IMR-90 (cell line): ENCODE results near the gene TMEM218. TPM values are rescaled to one million over a fixed set of nuclear protein-coding genes. Genes with fewer than 3 reads are reported as not detected.

Source experiments
- ATAC-seq: fragments of 200-7000 bp; cut with Tn5 transposase; 2 replicates; pipeline ENCODE4 v1.9.1; 2020; ENCODE audit warnings: low read depth, mild to moderate bottlenecking, moderate library complexity
- BruUV-seq: library from RNA; stranded (reverse); fragments of 400-500 nt; replicated peaks from 2 replicates; lab custom pipeline; 2021; lab: Mats Ljungman, UMichigan
- CTCF ChIA-PET: fragments of 300-600 bp; formaldehyde crosslinking; extraction: SDS; loops from one replicate; lab custom pipeline; 2021; ENCODE audit warnings: antibody characterized with exemption; lab: Yijun Ruan, JAX
- POLR2A ChIA-PET: fragments of 300-600 bp; sonication (Branson Sonifier 250); formaldehyde crosslinking; loops from one replicate; lab custom pipeline; 2022; ENCODE audit warnings: antibody characterized with exemption; ENCODE audit not compliant: unreplicated experiment; lab: Charles Lee
- DNase-seq: peaks from one replicate; pipeline ENCODE4 v3.0.0; 2013
- H2AFZ ChIP-seq: replicated peaks from 2 replicates; pipeline ENCODE3; 2013; ENCODE audit warnings: low read length, mild to moderate bottlenecking; ENCODE audit not compliant: poor library complexity
- H2AK5ac ChIP-seq: 2 replicates; pipeline ENCODE4 v1.6.1; 2013; ENCODE audit warnings: low read depth, low read length, inconsistent platforms
- H2AK9ac ChIP-seq: replicated peaks from 2 replicates; pipeline ENCODE3; 2013; ENCODE audit warnings: mild to moderate bottlenecking, low read depth, low read length, moderate library complexity; ENCODE audit not compliant: poor library complexity
- H2BK120ac ChIP-seq: 2 replicates; pipeline ENCODE4 v1.6.1; 2013; ENCODE audit warnings: low read depth, low read length, inconsistent platforms
- H2BK15ac ChIP-seq: 3 replicates; pipeline ENCODE4 v1.6.1; 2013; ENCODE audit warnings: low read depth, low read length, inconsistent platforms
- H2BK20ac ChIP-seq: 2 replicates; pipeline ENCODE4 v1.6.1; 2013; ENCODE audit warnings: low read depth, mild to moderate bottlenecking, inconsistent platforms, low read length, moderate library complexity
- H2BK5ac ChIP-seq: 2 replicates; pipeline ENCODE4 v1.6.1; 2013; ENCODE audit warnings: mild to moderate bottlenecking, low read depth, low read length, inconsistent platforms; ENCODE audit not compliant: poor library complexity, severe bottlenecking
- H3K14ac ChIP-seq: replicated peaks from 2 replicates; pipeline ENCODE4 v1.6.1; 2013; ENCODE audit warnings: low read depth, low read length, inconsistent platforms
- H3K18ac ChIP-seq: 2 replicates; pipeline ENCODE4 v1.6.1; 2013; ENCODE audit warnings: low read depth, low read length, control low read depth
- H3K23ac ChIP-seq: 2 replicates; pipeline ENCODE4 v1.6.1; 2013; ENCODE audit warnings: low read depth, low read length, inconsistent platforms
- H3K27ac ChIP-seq: 2 replicates; pipeline ENCODE4 v1.5.1; 2013; ENCODE audit warnings: mild to moderate bottlenecking, control low read depth, low read length; ENCODE audit not compliant: insufficient read depth
- H3K27me3 ChIP-seq: 2 replicates; pipeline ENCODE4 v1.6.1; 2013; ENCODE audit warnings: low read length; ENCODE audit not compliant: control insufficient read depth, insufficient read depth
- H3K36me3 ChIP-seq: 2 replicates; pipeline ENCODE4 v1.6.1; 2013; ENCODE audit warnings: low read length, mixed read lengths; ENCODE audit not compliant: control insufficient read depth, insufficient read depth
- H3K4ac ChIP-seq: 2 replicates; pipeline ENCODE4 v1.6.1; 2013; ENCODE audit warnings: low read depth, low read length, inconsistent platforms
- H3K4me1 ChIP-seq: 2 replicates; pipeline ENCODE4 v1.6.1; 2013; ENCODE audit warnings: low read length, mixed read lengths; ENCODE audit not compliant: control insufficient read depth, insufficient read depth
- H3K4me2 ChIP-seq: 2 replicates; pipeline ENCODE4 v1.6.1; 2013; ENCODE audit warnings: low read depth, mild to moderate bottlenecking, control low read depth, low read length, moderate library complexity
- H3K4me3 ChIP-seq: 2 replicates; pipeline ENCODE4 v1.5.1; 2013; ENCODE audit warnings: low read depth, mild to moderate bottlenecking, control low read depth, low read length, moderate library complexity; ENCODE audit not compliant: insufficient read depth
- H3K56ac ChIP-seq: 2 replicates; pipeline ENCODE4 v1.6.1; 2013; ENCODE audit warnings: low read length, inconsistent platforms; ENCODE audit not compliant: insufficient read depth; ENCODE audit errors: extremely low read depth
- H3K79me1 ChIP-seq, 2 experiments: 2 replicates each; pipeline ENCODE4 v1.6.1; 2013; ENCODE audit warnings: low read length in 2 of 2, inconsistent platforms in 1 of 2, low read depth in 1 of 2
- H3K9ac ChIP-seq: 2 replicates; pipeline ENCODE4 v1.6.1; 2013; ENCODE audit warnings: low read depth, low read length, control low read depth
- H3K9me1 ChIP-seq: 2 replicates; pipeline ENCODE4 v1.6.1; 2013; ENCODE audit warnings: low read length, inconsistent platforms; ENCODE audit not compliant: insufficient read depth
- H3K9me3 ChIP-seq: 2 replicates; pipeline ENCODE4 v1.6.1; 2013; ENCODE audit warnings: low read length; ENCODE audit not compliant: control insufficient read depth, insufficient read depth
- H4K20me1 ChIP-seq: 2 replicates; pipeline ENCODE4 v1.6.1; 2013; ENCODE audit warnings: low read length, inconsistent platforms; ENCODE audit not compliant: insufficient read depth
- H4K5ac ChIP-seq: 2 replicates; pipeline ENCODE4 v1.6.1; 2013; ENCODE audit warnings: mild to moderate bottlenecking, low read depth, low read length, control low read depth
- H4K8ac ChIP-seq, 2 experiments: 2 replicates each; pipeline ENCODE4 v1.6.1; 2013; ENCODE audit warnings: low read depth in 2 of 2, low read length in 2 of 2, control low read depth in 1 of 2, inconsistent platforms in 1 of 2
- H4K91ac ChIP-seq: 2 replicates; pipeline ENCODE4 v1.6.1; 2013; ENCODE audit warnings: low read depth, low read length, inconsistent platforms; ENCODE audit not compliant: insufficient read depth
- CEBPB ChIP-seq: IDR thresholded peaks from 2 replicates; pipeline ENCODE4 v1.6.1; 2012; ENCODE audit warnings: low read depth, low read length, improper control_type of control experiment
- MAFK ChIP-seq: IDR thresholded peaks from 2 replicates; pipeline ENCODE4 v1.6.1; 2012; ENCODE audit warnings: low read depth, low read length, improper control_type of control experiment
- MXI1 ChIP-seq: IDR thresholded peaks from 2 replicates; pipeline ENCODE4 v1.6.1; 2012; ENCODE audit warnings: low read depth, mild to moderate bottlenecking, low read length, moderate library complexity, borderline replicate concordance
- NFE2L2 ChIP-seq: fragments of 150-350 bp; IDR thresholded peaks from 2 replicates; pipeline ENCODE4 v1.6.1; 2016; ENCODE audit warnings: low read depth, mild to moderate bottlenecking, low read length
- RAD21 ChIP-seq: IDR thresholded peaks from 2 replicates; pipeline ENCODE4 v1.6.1; 2012; ENCODE audit warnings: low read length, improper control_type of control experiment
- RCOR1 ChIP-seq: IDR thresholded peaks from 2 replicates; pipeline ENCODE4 v1.6.1; 2012; ENCODE audit warnings: mild to moderate bottlenecking, low read length, improper control_type of control experiment; ENCODE audit not compliant: insufficient replicate concordance
- RFX5 ChIP-seq: IDR thresholded peaks from 2 replicates; pipeline ENCODE4 v1.8.0; 2012; ENCODE audit warnings: low read depth, mild to moderate bottlenecking, low read length, moderate library complexity
- WGBS, 2 experiments: methylation state at CpG; one replicate each; pipeline versions ENCODE4 v1.1.5 to v1.1.7; 2013; ENCODE audit warnings: missing lambda C conversion rate in 2 of 2; ENCODE audit not compliant: insufficient read length in 1 of 2; ENCODE audit errors: extremely low coverage in 2 of 2; 5-methylcytosine and 5-hydroxymethylcytosine counted together
- dilution Hi-C: fragments of 300-500 bp; cut with HindIII; formaldehyde crosslinking; loops from one replicate; pipeline ENCODE4 v1.14.3; 2018; ENCODE audit warnings: low sequenced_read_pairs; ENCODE audit not compliant: unreplicated experiment
- in situ Hi-C: fragments of 300-500 bp; cut with MboI; formaldehyde crosslinking; loops from 3 replicates; pipeline ENCODE4 v1.14.3; 2019; ENCODE audit warnings: low sequenced_read_pairs, inconsistent platforms, mixed read lengths
- intact Hi-C: fragments of 100-400 bp; cut with micrococcal nuclease; formaldehyde crosslinking; loops from 2 replicates; pipeline ENCODE4 v1.10.0; 2022
- polyA plus RNA-seq, 3 experiments: library from polyadenylated mRNA; depleted of rRNA; stranded (reverse); fragments of >200 nt; gene quantifications; 2 replicates each; pipeline ENCODE4 v1.2.3, GENCODE V29; 2012; ENCODE audit warnings: low replicate concordance in 1 of 3
- total RNA-seq: library from RNA; depleted of rRNA; stranded (reverse); fragments of >200 nt; gene quantifications from 2 replicates; pipeline ENCODE4 v1.2.3, GENCODE V29; 2012

Gene TMEM218
- total and polyA plus RNA-seq, 2 of the 4 experiments (the other 2 are of a cell fraction) = 19.4 to 23.0 TPM

DNA sequence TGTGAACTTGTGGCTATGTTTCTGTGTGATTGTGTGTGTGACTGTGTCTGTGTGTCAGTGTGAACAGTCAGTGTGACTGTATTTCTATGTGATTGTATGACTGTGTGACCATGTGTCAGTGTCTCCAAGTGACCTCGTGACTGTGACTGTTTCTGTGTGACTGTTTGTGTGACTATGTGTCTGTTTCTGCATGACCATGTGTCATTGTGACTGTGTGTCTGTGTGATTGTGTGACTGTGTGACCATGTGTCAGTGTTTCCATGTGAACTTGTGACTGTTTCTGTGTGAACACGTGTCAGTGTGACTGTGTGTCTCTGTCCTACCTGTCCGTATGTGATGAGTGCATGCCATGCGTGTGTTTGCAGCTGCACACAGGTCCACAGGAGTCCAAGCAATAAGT, 44.3 kb upstream of the TMEM218 start:
- WGBS, 2 experiments = 74% methylated on average over 4 of the region's 4 CpGs; no CpG with 5 or more reads in 1 of the 2 experiments
- 0 out of 2 replicates have a peak overlapping the region, but pooled peaks have one; percentile 51 for H3K23ac ChIP-seq
- no peak overlapping the region for H3K4me2 ChIP-seq
- no peak overlapping the region for H3K14ac ChIP-seq
- H3K18ac ChIP-seq = no peak overlapping the region
- H2BK15ac ChIP-seq = no peak overlapping the region
- no peak overlapping the region for H3K4me3 ChIP-seq
- no peak overlapping the region for H2AK9ac ChIP-seq
- no TSS peak for BruUV-seq
- H3K36me3 ChIP-seq = no peaks in the 10 kb centered on the region
- no peak overlapping the region for H4K5ac ChIP-seq
- H3K9me1 ChIP-seq = no peaks in the 10 kb centered on the region; the same call in 1 of the 2 replicates
- H3K9me3 ChIP-seq = no peaks in the 10 kb centered on the region; the same call in 1 of the 2 replicates
- no peak overlapping the region for H4K91ac ChIP-seq
- no peak overlapping the region for H2AFZ ChIP-seq
- no peak overlapping the region for H3K9ac ChIP-seq
- ChIA-PET POLR2A (no interaction called here), CTCF (no interaction called here)
- H3K4ac ChIP-seq = no peak overlapping the region
- no peaks in the 10 kb centered on the region for H3K4me1 ChIP-seq
- intact Hi-C loops = no loop called here
- H2BK5ac ChIP-seq = no peak overlapping the region
- no peak overlapping the region for H3K27ac ChIP-seq
- H3K27me3 ChIP-seq = peaks cover 47% of the 10 kb centered on the region
- DNase-seq = no peak
- in situ Hi-C loops = no loop called here
- ATAC-seq = no peak
- no peaks in the 10 kb centered on the region for H4K20me1 ChIP-seq
- H4K8ac ChIP-seq = no peak overlapping the region
- no peaks in the 10 kb centered on the region for H3K79me1 ChIP-seq
- H3K56ac ChIP-seq = no peak overlapping the region
- no peak overlapping the region for H2AK5ac ChIP-seq
- dilution Hi-C loops = no loop called here
- no peak overlapping the region for H2BK120ac ChIP-seq
- H2BK20ac ChIP-seq = no peak overlapping the region
- TF ChIP-seq RAD21 (no peak), CEBPB (no peak), RCOR1 (no peak), MAFK (no peak), NFE2L2 (no peak), MXI1 (no peak), RFX5 (no peak)
